B cell (primary cell): Measurements from ENCODE around the gene AKT1. TPM values are rescaled to one million over a fixed set of nuclear protein-coding genes. Genes with fewer than 3 reads are reported as not detected.

Source experiments
- ATAC-seq: fragments of 200-7000 bp; cut with Tn5 transposase; one replicate; pipeline ENCODE4 v1.10.0; 2021; ENCODE audit warnings: low read depth, mild to moderate bottlenecking, moderate number of reproducible peaks, moderate library complexity
- CTCF ChIA-PET: fragments of 350-600 bp; sonication (Branson Sonifier 250); formaldehyde crosslinking; loops from one replicate; lab custom pipeline; 2021; ENCODE audit warnings: antibody characterized with exemption, inconsistent platforms; lab: Charles Lee
- POLR2A ChIA-PET: fragments of 350-600 bp; sonication (Branson Sonifier 250); formaldehyde crosslinking; loops from one replicate; lab custom pipeline; 2021; ENCODE audit warnings: antibody characterized with exemption; lab: Charles Lee
- DNase-seq: peaks from one replicate; pipeline ENCODE4 v3.0.0; 2013
- H2AFZ ChIP-seq: 2 replicates; pipeline ENCODE4 v1.6.1; 2012; ENCODE audit warnings: mild to moderate bottlenecking, low read depth, low read length; ENCODE audit not compliant: insufficient read depth, poor library complexity, severe bottlenecking
- H3K27ac ChIP-seq, 2 donors: 1 replicate in 1 of 2; 2 replicates in 1 of 2; pipeline ENCODE4 v1.5.1; 2012 to 2013; ENCODE audit warnings: low read length in 2 of 2, mild to moderate bottlenecking in 2 of 2, moderate library complexity in 1 of 2
- H3K27me3 ChIP-seq, 4 experiments: fragments of 200-600 bp in 1 of 4; sonication (generic) in 1 of 4; replicated peaks in 1 of 4; 1 replicate in 2 of 4; 2 replicates in 2 of 4; pipeline versions ENCODE4 v1.6.1 to v1.7.0; 2013 to 2016; ENCODE audit warnings: low read length in 3 of 4, mild to moderate bottlenecking in 2 of 4, mixed read lengths in 1 of 4, moderate library complexity in 1 of 4; ENCODE audit not compliant: insufficient read depth in 4 of 4, control insufficient read depth in 3 of 4; ENCODE audit errors: control extremely low read depth in 1 of 4
- H3K36me3 ChIP-seq, 2 experiments: replicated peaks in 1 of 2; 1 replicate in 1 of 2; 2 replicates in 1 of 2; pipeline versions ENCODE4 v1.6.1 to v1.7.1; 2013; ENCODE audit warnings: low read length in 1 of 2; ENCODE audit not compliant: insufficient read depth in 2 of 2, control insufficient read depth in 1 of 2; ENCODE audit errors: control extremely low read depth in 1 of 2, extremely low read depth in 1 of 2
- H3K4me1 ChIP-seq, 2 donors: fragments of 200-600 bp in 1 of 2; sonication (generic) in 1 of 2; 1 replicate in 1 of 2; 2 replicates in 1 of 2; pipeline versions ENCODE4 v1.5.1 to v1.6.1; 2013 to 2017; ENCODE audit warnings: low read length in 2 of 2; ENCODE audit not compliant: control insufficient read depth in 2 of 2, insufficient read depth in 2 of 2
- H3K4me2 ChIP-seq: replicated peaks from 2 replicates; pipeline ENCODE3; 2012; ENCODE audit warnings: mild to moderate bottlenecking, low read depth, low read length; ENCODE audit not compliant: poor library complexity, severe bottlenecking
- H3K4me3 ChIP-seq, 5 experiments: fragments of 200-600 bp in 1 of 5; sonication (generic) in 1 of 5; 1 replicate in 3 of 5; 2 replicates in 2 of 5; pipeline versions ENCODE4 v1.5.1 to v1.7.0; 2011 to 2016; ENCODE audit warnings: low read length in 4 of 5, mild to moderate bottlenecking in 4 of 5, low read depth in 2 of 5, control low read depth in 1 of 5, moderate library complexity in 1 of 5; ENCODE audit not compliant: insufficient read depth in 1 of 5; ENCODE audit errors: control extremely low read depth in 1 of 5, extremely low read depth in 1 of 5
- H3K79me2 ChIP-seq: fragments of 200-600 bp; sonication (generic); one replicate; pipeline ENCODE4 v1.6.0; 2016; ENCODE audit warnings: low read length; ENCODE audit not compliant: control insufficient read depth, insufficient read depth
- H3K9ac ChIP-seq: fragments of 200-600 bp; sonication (generic); 2 replicates; pipeline ENCODE4 v1.6.1; 2017; ENCODE audit warnings: mild to moderate bottlenecking, low read length, moderate library complexity
- H3K9me3 ChIP-seq, 3 donors: one replicate each; pipeline versions ENCODE4 v1.6.1 to v1.7.1; 2013; ENCODE audit warnings: low read length in 2 of 3; ENCODE audit not compliant: control insufficient read depth in 2 of 3, insufficient read depth in 1 of 3; ENCODE audit errors: control extremely low read depth in 1 of 3
- H4K20me1 ChIP-seq: 2 replicates; pipeline ENCODE4 v1.6.0; 2012; ENCODE audit warnings: mild to moderate bottlenecking, low read length; ENCODE audit not compliant: insufficient read depth, control insufficient read depth, poor library complexity, severe bottlenecking
- H3K27ac Mint-ChIP-seq: one replicate; pipeline ENCODE4 v1.8.0; 2021; ENCODE audit warnings: mixed read lengths
- H3K27me3 Mint-ChIP-seq: one replicate; pipeline ENCODE4 v1.8.0; 2021; ENCODE audit warnings: mixed read lengths
- H3K4me1 Mint-ChIP-seq: one replicate; pipeline ENCODE4 v1.8.0; 2021; ENCODE audit warnings: mixed read lengths
- H3K4me3 Mint-ChIP-seq: one replicate; pipeline ENCODE4 v1.8.0; 2021; ENCODE audit warnings: mixed read lengths
- H3K9me3 Mint-ChIP-seq: one replicate; pipeline ENCODE4 v1.8.0; 2022; ENCODE audit warnings: mixed read lengths; ENCODE audit not compliant: insufficient read depth
- CTCF ChIP-seq: fragments of 200-600 bp; IDR thresholded peaks from one replicate; pipeline ENCODE4 v1.8.0; 2022; ENCODE audit warnings: antibody characterized with exemption, mild to moderate bottlenecking
- EZH2 ChIP-seq: IDR thresholded peaks from 2 replicates; pipeline ENCODE4 v1.6.1; 2012; ENCODE audit warnings: borderline replicate concordance, low read depth, mild to moderate bottlenecking, moderate library complexity, low read length; ENCODE audit not compliant: insufficient read depth, poor library complexity, severe bottlenecking
- WGBS: methylation state at CpG from one replicate; pipeline ENCODE4 v1.1.5; 2013; ENCODE audit warnings: missing lambda C conversion rate; ENCODE audit not compliant: insufficient coverage; 5-methylcytosine and 5-hydroxymethylcytosine counted together
- intact Hi-C: fragments of 100-400 bp; cut with micrococcal nuclease; formaldehyde crosslinking; loops from one replicate; pipeline ENCODE4 v1.10.0; 2022
- polyA plus RNA-seq: library from polyadenylated mRNA; depleted of rRNA; stranded (reverse); fragments of >200 nt; gene quantifications from 2 replicates; pipeline ENCODE4 v1.2.3, GENCODE V29; 2012
- total RNA-seq, 2 donors: library from RNA; stranded (reverse); fragments of 120-200 nt in 1 of 2; gene quantifications; 1 replicate in 1 of 2; 2 replicates in 1 of 2; pipeline versions ENCODE4 v1.2.3 to v1.2.4, GENCODE V29; 2013 to 2022

AKT1 gene
- total and polyA plus RNA-seq, 2 donors (not counting 1 experiment from before 2014, with no cell fraction given): 71.1 to 90.1 TPM

- DNase-seq (no peak), ATAC-seq (no peak)
- Histone ChIP-seq H3K27ac (no peak overlapping the region), H3K27me3 (no peaks in the 10 kb centered on the region), H3K4me1 (peaks cover 0 to 16% of the 10 kb centered on the region in 2 donors), H3K9ac (no peak overlapping the region), H3K36me3 (peaks cover 0 to 22% of the 10 kb centered on the region in 2 experiments), H2AFZ (no peak overlapping the region), H3K4me2 (no peak overlapping the region), H4K20me1 (peaks cover 95% of the 10 kb centered on the region), H3K9me3 (no peaks in the 10 kb centered on the region), H3K79me2 (peaks cover 64% of the 10 kb centered on the region), H3K4me3 (no peak overlapping the region)
- TF ChIP-seq CTCF: no peak
- no peak for TF ChIP-seq EZH2
- no peak overlapping the region for H3K4me3 Mint-ChIP-seq
- H3K27ac Mint-ChIP-seq: no peak overlapping the region
- 53% methylated on average over 14 of the region's 14 CpGs for whole genome bisulfite sequencing
- intact Hi-C loops: no loop called here
- ChIA-PET POLR2A (no interaction called here), CTCF (no interaction called here)
- no peaks in the 10 kb centered on the region for H3K4me1 Mint-ChIP-seq
- H3K9me3 Mint-ChIP-seq: no peaks in the 10 kb centered on the region
- no peaks in the 10 kb centered on the region for H3K27me3 Mint-ChIP-seq
Measured at GRCh38 chr14:104786091-104786586, 9.4 kb downstream of the AKT1 start.

GRCh38 chr14:104785708-104786080 lies 9.9 kb downstream of the AKT1 start:
- H3K27ac ChIP-seq: no peak overlapping the region
- no peak overlapping the region for H2AFZ ChIP-seq
- H3K9ac ChIP-seq: no peak overlapping the region
- peaks cover 0 to 18% of the 10 kb centered on the region in 2 experiments for H3K36me3 ChIP-seq
- Mint-ChIP-seq H3K4me3 (no peak overlapping the region), H3K27me3 (no peaks in the 10 kb centered on the region), H3K27ac (no peak overlapping the region), H3K4me1 (no peaks in the 10 kb centered on the region), H3K9me3 (no peaks in the 10 kb centered on the region)
- TF ChIP-seq EZH2: no peak
- no peak for TF ChIP-seq CTCF
- H4K20me1 ChIP-seq: peaks cover 95% of the 10 kb centered on the region
- H3K4me2 ChIP-seq: no peak overlapping the region
- ATAC-seq (no peak), DNase-seq (no peak)
- CTCF ChIA-PET: no interaction called here
- H3K9me3 ChIP-seq: no peaks in the 10 kb centered on the region
- H3K4me3 ChIP-seq: no peak overlapping the region
- WGBS: 82% methylated on average over 13 of the region's 13 CpGs
- H3K4me1 ChIP-seq: peaks cover 0 to 16% of the 10 kb centered on the region in 2 donors
- H3K27me3 ChIP-seq: no peaks in the 10 kb centered on the region
- H3K79me2 ChIP-seq: peaks cover 62% of the 10 kb centered on the region
- intact Hi-C loops: no loop called here
- POLR2A ChIA-PET: no interaction called here
